Measurements from ENCODE around the gene TSEN34.
"Not testable (repeated sequence)": the region's sequence is repeated elsewhere in the genome, so short reads cannot be mapped to it uniquely, and the experiment has no call there.

The TSEN34 gene

DNA sequence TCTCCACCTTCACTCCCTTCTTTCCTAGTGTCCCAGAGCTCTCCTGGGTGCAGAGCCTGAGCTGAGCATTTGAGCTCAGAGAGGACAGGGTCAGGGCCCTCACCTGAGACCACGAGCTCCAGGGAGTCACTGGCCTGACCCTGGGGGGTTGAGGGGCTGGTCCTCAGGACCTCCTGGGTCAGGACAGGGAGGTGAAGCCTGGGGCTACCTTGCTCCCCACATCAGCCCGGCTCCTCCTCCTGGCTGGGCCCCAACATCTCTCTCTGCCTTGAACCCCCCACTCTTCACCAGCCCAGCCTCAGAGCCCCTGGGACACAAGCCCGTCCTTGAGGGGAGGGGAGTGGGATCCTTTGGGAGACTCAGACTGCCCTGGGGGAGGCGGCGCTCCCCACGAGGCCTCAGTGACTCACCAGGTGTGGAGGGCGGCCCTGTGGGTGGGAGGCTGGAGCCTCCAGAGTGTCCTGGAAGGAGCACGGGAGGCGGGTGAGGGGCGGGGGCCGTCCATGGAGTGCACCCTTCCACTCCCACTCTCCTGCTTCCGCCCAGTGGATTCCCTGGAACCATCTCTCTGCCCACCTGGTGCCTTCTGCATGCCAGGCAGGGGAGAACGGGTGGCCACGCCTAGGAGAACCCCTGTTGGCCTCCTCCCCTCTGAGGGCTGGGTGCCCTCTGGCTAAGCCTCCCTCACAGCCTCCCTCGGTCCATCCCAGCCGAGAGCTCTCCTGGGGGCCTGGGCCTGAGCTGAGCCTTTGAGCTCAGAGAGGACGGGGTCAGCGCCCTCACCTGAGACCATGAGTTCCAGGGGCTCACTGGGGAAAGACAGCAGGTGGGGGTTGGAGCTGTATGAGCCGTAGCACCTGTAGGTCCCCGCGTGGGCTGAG, 48.6 kb downstream of the TSEN34 start:
- not testable (repeated sequence) for H3K27me3 ChIP-seq (ENCODE audit: control insufficient read depth, insufficient read depth, low read length, poor library complexity, severe bottlenecking); H3K4me1 ChIP-seq (ENCODE audit: control insufficient read depth, insufficient read depth, low read length); H3K4me3 ChIP-seq (ENCODE audit: insufficient read depth, low read depth, low read length); H3K9me3 ChIP-seq (ENCODE audit: control insufficient read depth, low read length); H3K36me3 ChIP-seq (ENCODE audit: control insufficient read depth, insufficient read depth, low read length); H3K27ac ChIP-seq (ENCODE audit: insufficient read depth, low read depth, low read length, poor library complexity, severe bottlenecking)
- 85 to 88% methylated on average over 13 of the region's 21 CpGs for WGBS, 2 experiments

DNA sequence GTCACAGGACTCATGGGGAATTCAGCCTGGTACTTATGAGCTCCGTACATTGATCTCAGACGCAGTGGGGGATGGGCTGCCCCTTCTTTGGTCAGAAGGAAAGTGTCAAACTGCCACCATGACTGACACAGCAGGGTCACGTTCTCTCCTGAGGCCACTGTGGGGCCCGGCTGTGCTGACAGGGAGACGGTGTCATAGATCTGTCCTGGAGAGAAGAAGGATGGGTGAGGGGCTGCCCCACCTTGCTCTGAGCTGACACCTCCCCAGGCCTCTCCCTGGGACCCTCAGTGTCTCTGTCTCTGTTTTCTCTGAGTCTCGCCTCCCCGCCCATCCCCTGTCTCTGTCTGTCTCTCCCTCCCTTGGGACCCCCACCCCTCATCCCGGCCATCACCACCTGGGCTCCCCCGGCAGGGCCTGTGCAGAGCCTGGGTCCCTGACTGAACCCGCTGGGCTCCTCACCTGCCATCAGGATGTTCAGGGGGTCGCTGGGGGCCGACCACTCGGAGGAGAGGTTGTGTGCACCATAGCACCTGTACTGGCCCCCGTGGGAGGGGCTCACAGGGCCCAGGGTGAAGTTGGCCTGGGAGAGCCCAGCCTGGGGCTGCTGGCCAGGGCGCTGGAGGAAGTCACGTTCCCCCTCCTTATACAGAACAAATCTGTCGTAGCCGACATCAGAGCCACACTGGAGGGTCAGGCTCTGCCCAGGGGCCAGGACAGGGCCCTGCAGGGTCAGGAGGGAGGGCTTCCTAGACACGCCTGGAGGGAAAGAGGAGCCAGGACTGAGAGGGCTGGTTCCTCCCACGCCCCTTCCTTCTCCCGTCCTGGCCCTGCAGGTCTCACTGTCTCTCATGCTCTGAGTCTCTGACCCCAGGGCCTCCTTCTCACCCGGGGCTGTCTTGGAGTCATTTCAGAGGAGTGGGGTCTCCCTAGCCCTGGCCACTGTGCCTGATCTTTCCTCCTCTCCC, 49.5 kb downstream of the TSEN34 start:
- 82 to 83% methylated on average over 14 to 15 of the region's 22 CpGs for WGBS, 2 experiments
- not testable (repeated sequence) for H3K36me3 ChIP-seq (ENCODE audit: control insufficient read depth, insufficient read depth, low read length); H3K27ac ChIP-seq (ENCODE audit: insufficient read depth, low read depth, low read length, poor library complexity, severe bottlenecking); H3K9me3 ChIP-seq (ENCODE audit: control insufficient read depth, low read length); H3K4me1 ChIP-seq (ENCODE audit: control insufficient read depth, insufficient read depth, low read length); H3K27me3 ChIP-seq (ENCODE audit: control insufficient read depth, insufficient read depth, low read length, poor library complexity, severe bottlenecking); H3K4me3 ChIP-seq (ENCODE audit: insufficient read depth, low read depth, low read length)

DNA sequence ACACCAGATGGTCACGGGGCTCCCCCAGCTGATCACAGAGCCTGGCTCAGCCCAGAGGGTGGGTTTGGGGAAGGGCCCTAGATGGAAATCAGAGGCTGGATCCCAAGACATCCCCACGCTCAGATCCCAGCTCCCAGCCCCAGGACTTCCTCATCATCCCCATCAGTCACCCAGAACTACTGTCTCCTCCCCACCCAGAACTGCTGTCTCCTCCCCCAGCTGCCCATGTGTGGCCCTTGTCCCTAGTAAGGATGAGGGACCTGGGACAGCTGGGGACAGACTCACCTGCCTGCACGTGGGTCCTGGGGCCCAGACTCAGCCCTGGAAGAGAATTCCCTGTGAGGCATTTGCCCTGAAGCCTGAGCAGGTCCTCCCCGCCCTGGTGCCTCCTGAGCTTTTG, 51.1 kb downstream of the TSEN34 start:
- H3K9me3 ChIP-seq (ENCODE audit: control insufficient read depth, low read length); H3K27me3 ChIP-seq (ENCODE audit: control insufficient read depth, insufficient read depth, low read length, poor library complexity, severe bottlenecking); H3K4me1 ChIP-seq (ENCODE audit: control insufficient read depth, insufficient read depth, low read length); H3K27ac ChIP-seq (ENCODE audit: insufficient read depth, low read depth, low read length, poor library complexity, severe bottlenecking); H3K4me3 ChIP-seq (ENCODE audit: insufficient read depth, low read depth, low read length); H3K36me3 ChIP-seq (ENCODE audit: control insufficient read depth, insufficient read depth, low read length): not testable (repeated sequence)
- WGBS, 2 experiments: 76 to 86% methylated on average over 3 to 4 of the region's 4 CpGs

DNA sequence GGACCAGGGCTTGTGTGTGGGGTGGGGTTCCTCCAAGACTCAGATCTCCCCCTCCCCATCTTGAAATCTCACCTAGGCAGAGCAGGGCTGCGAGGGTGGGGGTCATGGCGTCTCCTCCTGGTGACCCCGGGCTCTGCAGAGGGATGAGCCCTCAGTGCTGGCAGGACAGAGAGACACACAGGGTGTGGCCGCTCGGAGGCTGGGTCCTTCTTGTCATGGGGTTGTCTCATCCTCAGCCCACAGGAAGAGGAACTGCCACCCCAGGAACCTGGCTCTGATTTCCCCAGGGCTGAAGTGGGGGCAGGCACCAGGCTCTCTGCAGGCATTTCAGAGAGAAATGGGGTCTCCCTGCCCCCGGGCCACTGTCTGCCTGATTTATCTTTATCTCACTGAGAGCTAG, 51.5 kb downstream of the TSEN34 start, which contains the start of gene LILRA6:
TSS of gene LILRA6 (minus strand) at position 145 of the 400 bp plus-strand sequence.
- not testable (repeated sequence) for H3K4me3 ChIP-seq (ENCODE audit: insufficient read depth, low read depth, low read length); H3K27me3 ChIP-seq (ENCODE audit: control insufficient read depth, insufficient read depth, low read length, poor library complexity, severe bottlenecking)
- WGBS, 2 experiments: 90 to 91% methylated on average over 6 of the region's 6 CpGs

DNA sequence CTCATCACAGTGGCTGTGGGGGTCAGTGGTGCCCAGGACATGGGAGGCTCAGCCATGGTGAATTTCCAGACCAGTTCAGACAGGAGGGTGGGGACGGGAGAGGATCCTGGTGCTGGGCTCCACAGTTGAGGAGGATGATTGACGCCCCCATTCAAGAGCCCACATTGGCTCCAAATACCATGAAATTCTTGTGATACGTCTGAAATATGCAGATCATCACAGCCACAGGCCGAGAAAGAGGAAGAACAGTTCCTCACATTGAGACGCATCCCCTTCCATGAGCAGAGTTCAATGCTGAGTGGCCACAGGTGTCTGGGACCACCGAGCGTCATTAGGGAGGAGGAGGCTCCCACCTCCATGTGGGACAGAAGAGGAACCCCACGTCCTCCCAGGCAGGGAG, 52.7 kb downstream of the TSEN34 start:
- H3K36me3 ChIP-seq (ENCODE audit: control insufficient read depth, insufficient read depth, low read length); H3K4me3 ChIP-seq (ENCODE audit: insufficient read depth, low read depth, low read length); H3K4me1 ChIP-seq (ENCODE audit: control insufficient read depth, insufficient read depth, low read length); H3K27ac ChIP-seq (ENCODE audit: insufficient read depth, low read depth, low read length, poor library complexity, severe bottlenecking); H3K27me3 ChIP-seq (ENCODE audit: control insufficient read depth, insufficient read depth, low read length, poor library complexity, severe bottlenecking); H3K9me3 ChIP-seq (ENCODE audit: control insufficient read depth, low read length): not testable (repeated sequence)
- WGBS, 2 experiments: 76 to 83% methylated on average over 3 to 4 of the region's 8 CpGs

More for the DNA sequence above, 51.5 kb downstream of the TSEN34 start, which contains the start of gene LILRA6:
- H3K27ac ChIP-seq (ENCODE audit: insufficient read depth, low read depth, low read length, poor library complexity, severe bottlenecking); H3K9me3 ChIP-seq (ENCODE audit: control insufficient read depth, low read length); H3K36me3 ChIP-seq (ENCODE audit: control insufficient read depth, insufficient read depth, low read length); H3K4me1 ChIP-seq (ENCODE audit: control insufficient read depth, insufficient read depth, low read length): not testable (repeated sequence)

Measured in ectodermal cell (in vitro differentiated cells).